Measurements from ENCODE around the gene MYO5B. TPM values are rescaled to one million over a fixed set of nuclear protein-coding genes. Genes with fewer than 3 reads are reported as not detected.

MYO5B gene
- polyA plus RNA-seq, 1 of the 3 experiments (the other 2 are of a cell fraction) = 1.3 TPM

DNA sequence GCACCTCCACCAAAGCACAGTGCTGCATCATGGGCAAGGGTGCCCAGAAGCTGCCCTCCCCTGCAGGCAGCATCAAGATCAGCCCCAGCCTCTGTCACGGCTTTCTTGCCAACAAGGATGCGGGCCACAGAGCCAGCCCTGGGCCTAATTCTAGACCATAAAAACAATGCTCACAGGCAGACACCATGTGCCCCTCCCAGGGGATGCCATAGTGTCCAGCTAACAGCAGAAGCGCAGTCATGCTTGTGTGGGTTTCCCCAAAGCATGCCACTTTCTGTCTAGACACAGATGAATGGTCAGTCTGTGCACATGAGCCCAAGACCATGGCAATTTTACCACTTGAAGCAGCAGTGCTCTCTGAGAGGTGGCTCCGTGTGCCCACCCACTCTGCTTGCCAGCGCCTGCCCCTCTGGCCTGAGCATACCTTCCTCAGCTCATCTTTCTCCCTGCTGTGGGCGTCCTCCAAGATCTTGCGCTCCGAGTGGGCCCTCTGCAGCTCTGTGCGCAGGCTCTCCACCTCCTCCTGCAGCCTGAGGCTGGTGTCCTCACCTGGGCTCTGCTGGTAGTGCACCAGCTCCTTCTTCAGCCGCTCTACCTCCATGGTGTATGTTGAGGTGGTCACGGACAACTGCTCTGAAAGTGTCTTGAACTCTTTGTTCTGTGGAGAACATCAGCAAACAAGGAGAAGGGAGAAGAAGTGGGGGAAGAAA lies 300.3 kb downstream of the MYO5B start:
- H3K9me2 ChIP-seq = no peaks in the 10 kb centered on the region
- H3K27me3 ChIP-seq (ENCODE audit: insufficient read depth) = no peaks in the 10 kb centered on the region
- no peak overlapping the region for H3K27ac ChIP-seq (ENCODE audit: low read depth in 2 of 2, low read length in 1 of 2)
- no peaks in the 10 kb centered on the region for H3F3A ChIP-seq (replicated peaks; ENCODE audit: insufficient read depth)
- H4K20me1 ChIP-seq (ENCODE audit: insufficient read depth) = no peaks in the 10 kb centered on the region
- no peak for DNase-seq
- no peak overlapping the region for H3K9ac ChIP-seq
- no peaks in the 10 kb centered on the region for H3K79me2 ChIP-seq (ENCODE audit: insufficient read depth)
- no peak for TF ChIP-seq CHD2 (IDR thresholded peaks at IDR 0.05; ENCODE audit: low read length, partially characterized antibody)
- no peak for TF ChIP-seq FOSL2 (IDR thresholded peaks at IDR 0.05; ENCODE audit: borderline replicate concordance, low read depth)
- TF ChIP-seq, protein P1, sequence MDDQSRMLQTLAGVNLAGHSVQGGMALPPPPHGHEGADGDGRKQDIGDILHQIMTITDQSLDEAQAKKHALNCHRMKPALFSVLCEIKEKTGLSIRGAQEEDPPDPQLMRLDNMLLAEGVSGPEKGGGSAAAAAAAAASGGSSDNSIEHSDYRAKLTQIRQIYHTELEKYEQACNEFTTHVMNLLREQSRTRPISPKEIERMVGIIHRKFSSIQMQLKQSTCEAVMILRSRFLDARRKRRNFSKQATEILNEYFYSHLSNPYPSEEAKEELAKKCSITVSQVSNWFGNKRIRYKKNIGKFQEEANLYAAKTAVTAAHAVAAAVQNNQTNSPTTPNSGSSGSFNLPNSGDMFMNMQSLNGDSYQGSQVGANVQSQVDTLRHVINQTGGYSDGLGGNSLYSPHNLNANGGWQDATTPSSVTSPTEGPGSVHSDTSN (IDR thresholded peaks at IDR 0.05) = no peak
- TF ChIP-seq JUND (IDR thresholded peaks at IDR 0.05) = no peak
- TF ChIP-seq, protein P2, sequence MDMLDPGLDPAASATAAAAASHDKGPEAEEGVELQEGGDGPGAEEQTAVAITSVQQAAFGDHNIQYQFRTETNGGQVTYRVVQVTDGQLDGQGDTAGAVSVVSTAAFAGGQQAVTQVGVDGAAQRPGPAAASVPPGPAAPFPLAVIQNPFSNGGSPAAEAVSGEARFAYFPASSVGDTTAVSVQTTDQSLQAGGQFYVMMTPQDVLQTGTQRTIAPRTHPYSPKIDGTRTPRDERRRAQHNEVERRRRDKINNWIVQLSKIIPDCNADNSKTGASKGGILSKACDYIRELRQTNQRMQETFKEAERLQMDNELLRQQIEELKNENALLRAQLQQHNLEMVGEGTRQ (IDR thresholded peaks at IDR 0.05; ENCODE audit: borderline replicate concordance, low read depth, low read length) = no peak
- no peak for TF ChIP-seq RFX5 (IDR thresholded peaks at IDR 0.05; ENCODE audit: low read length)
- no peak for TF ChIP-seq GATA2 (CRISPR knock-in tag; IDR thresholded peaks at IDR 0.05)
- TF ChIP-seq NRF1 (IDR thresholded peaks at IDR 0.05; ENCODE audit: low read depth, low read length) = no peak
- TF ChIP-seq NFIC (IDR thresholded peaks at IDR 0.05; ENCODE audit: borderline replicate concordance) = no peak
- TF ChIP-seq EZH2phosphoT487 (IDR thresholded peaks at IDR 0.05; ENCODE audit: borderline replicate concordance, low read depth) = no peak
- TF ChIP-seq MEF2A (IDR thresholded peaks at IDR 0.05; ENCODE audit: borderline replicate concordance, low read depth) = no peak
- no peak for TF ChIP-seq GABPA (IDR thresholded peaks at IDR 0.05; ENCODE audit: low read depth)
- no peak for TF ChIP-seq YY1 (IDR thresholded peaks at IDR 0.05; ENCODE audit: low read depth)
- TF ChIP-seq, protein P3, sequence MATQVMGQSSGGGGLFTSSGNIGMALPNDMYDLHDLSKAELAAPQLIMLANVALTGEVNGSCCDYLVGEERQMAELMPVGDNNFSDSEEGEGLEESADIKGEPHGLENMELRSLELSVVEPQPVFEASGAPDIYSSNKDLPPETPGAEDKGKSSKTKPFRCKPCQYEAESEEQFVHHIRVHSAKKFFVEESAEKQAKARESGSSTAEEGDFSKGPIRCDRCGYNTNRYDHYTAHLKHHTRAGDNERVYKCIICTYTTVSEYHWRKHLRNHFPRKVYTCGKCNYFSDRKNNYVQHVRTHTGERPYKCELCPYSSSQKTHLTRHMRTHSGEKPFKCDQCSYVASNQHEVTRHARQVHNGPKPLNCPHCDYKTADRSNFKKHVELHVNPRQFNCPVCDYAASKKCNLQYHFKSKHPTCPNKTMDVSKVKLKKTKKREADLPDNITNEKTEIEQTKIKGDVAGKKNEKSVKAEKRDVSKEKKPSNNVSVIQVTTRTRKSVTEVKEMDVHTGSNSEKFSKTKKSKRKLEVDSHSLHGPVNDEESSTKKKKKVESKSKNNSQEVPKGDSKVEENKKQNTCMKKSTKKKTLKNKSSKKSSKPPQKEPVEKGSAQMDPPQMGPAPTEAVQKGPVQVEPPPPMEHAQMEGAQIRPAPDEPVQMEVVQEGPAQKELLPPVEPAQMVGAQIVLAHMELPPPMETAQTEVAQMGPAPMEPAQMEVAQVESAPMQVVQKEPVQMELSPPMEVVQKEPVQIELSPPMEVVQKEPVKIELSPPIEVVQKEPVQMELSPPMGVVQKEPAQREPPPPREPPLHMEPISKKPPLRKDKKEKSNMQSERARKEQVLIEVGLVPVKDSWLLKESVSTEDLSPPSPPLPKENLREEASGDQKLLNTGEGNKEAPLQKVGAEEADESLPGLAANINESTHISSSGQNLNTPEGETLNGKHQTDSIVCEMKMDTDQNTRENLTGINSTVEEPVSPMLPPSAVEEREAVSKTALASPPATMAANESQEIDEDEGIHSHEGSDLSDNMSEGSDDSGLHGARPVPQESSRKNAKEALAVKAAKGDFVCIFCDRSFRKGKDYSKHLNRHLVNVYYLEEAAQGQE (IDR thresholded peaks at IDR 0.05; ENCODE audit: low read depth, low read length) = no peak
- TF ChIP-seq TEAD4 (IDR thresholded peaks at IDR 0.05; ENCODE audit: borderline replicate concordance, insufficient read depth) = no peak
- no peak for TF ChIP-seq FOXM1 (IDR thresholded peaks at IDR 0.05; ENCODE audit: low read depth)
- TF ChIP-seq, protein P4, sequence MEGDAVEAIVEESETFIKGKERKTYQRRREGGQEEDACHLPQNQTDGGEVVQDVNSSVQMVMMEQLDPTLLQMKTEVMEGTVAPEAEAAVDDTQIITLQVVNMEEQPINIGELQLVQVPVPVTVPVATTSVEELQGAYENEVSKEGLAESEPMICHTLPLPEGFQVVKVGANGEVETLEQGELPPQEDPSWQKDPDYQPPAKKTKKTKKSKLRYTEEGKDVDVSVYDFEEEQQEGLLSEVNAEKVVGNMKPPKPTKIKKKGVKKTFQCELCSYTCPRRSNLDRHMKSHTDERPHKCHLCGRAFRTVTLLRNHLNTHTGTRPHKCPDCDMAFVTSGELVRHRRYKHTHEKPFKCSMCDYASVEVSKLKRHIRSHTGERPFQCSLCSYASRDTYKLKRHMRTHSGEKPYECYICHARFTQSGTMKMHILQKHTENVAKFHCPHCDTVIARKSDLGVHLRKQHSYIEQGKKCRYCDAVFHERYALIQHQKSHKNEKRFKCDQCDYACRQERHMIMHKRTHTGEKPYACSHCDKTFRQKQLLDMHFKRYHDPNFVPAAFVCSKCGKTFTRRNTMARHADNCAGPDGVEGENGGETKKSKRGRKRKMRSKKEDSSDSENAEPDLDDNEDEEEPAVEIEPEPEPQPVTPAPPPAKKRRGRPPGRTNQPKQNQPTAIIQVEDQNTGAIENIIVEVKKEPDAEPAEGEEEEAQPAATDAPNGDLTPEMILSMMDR (IDR thresholded peaks at IDR 0.05) = no peak
- TF ChIP-seq SIN3A (IDR thresholded peaks at IDR 0.05; ENCODE audit: borderline replicate concordance, low read depth, low read length) = no peak
- no peak for TF ChIP-seq ELF1 (IDR thresholded peaks at IDR 0.05)
- ChIA-PET POLR2A (no interaction called here), CTCF (interaction anchor here (1.1 kb wide), 1 partner anchor 9 kb away, joined by 4 read pairs; no protein-coding TSS in a partner anchor)
- H3K36me3 ChIP-seq (replicated peaks in 1 of 2; ENCODE audit: control insufficient read depth in 1 of 2, insufficient read depth in 2 of 2, low read length in 1 of 2) = no peaks in the 10 kb centered on the region
- no peak overlapping the region for H3K4me2 ChIP-seq
- no peaks in the 10 kb centered on the region for H3K9me3 ChIP-seq
- no peak overlapping the region for H2AFZ ChIP-seq (ENCODE audit: low read depth)
- WGBS (ENCODE audit: low lambda C conversion rate) = 66% methylated on average over 9 of the region's 11 CpGs
- no peak overlapping the region for H3K4me3 ChIP-seq (ENCODE audit: low read depth in 2 of 2, low read length in 1 of 2)
- peaks cover 0 to 8% of the 10 kb centered on the region in 2 experiments; a peak in 1 of 4 replicates for H3K4me1 ChIP-seq (ENCODE audit: control insufficient read depth in 1 of 2, insufficient read depth in 2 of 2, low read depth in 1 of 2, low read length in 1 of 2)

Data from SK-N-SH (cell line).